Fibroblast of pulmonary artery (primary cell): ENCODE data around the gene GRK6.

Source experiments
- DNase-seq: peaks from one replicate; pipeline ENCODE4 v3.0.0-alpha.2; 2010; ENCODE audit warnings: low read depth
- H3K4me3 ChIP-seq: replicated peaks from 2 replicates; pipeline ENCODE4 v1.5.1; 2011; ENCODE audit warnings: low read depth, mild to moderate bottlenecking, control low read depth, low read length, moderate library complexity
- CTCF ChIP-seq: IDR thresholded peaks from 2 replicates; pipeline ENCODE4 v1.5.1; 2011; ENCODE audit warnings: mild to moderate bottlenecking, control low read depth, low read length, inconsistent platforms; ENCODE audit errors: missing control alignments

The GRK6 gene

GRCh38 chr5:177459819-177460628, 33.5 kb downstream of the GRK6 start:
- DNase-seq: no peak
- no peak overlapping the region for H3K4me3 ChIP-seq
- TF ChIP-seq CTCF: no peak

- no peak for TF ChIP-seq CTCF
- DNase-seq: no peak
- no peak overlapping the region for H3K4me3 ChIP-seq
Observed at GRCh38 chr5:177462021-177462670, 35.7 kb downstream of the GRK6 start.

GRCh38 chr5:177465044-177465443, 38.6 kb downstream of the GRK6 start:
- no peak for TF ChIP-seq CTCF
- no peak for DNase-seq
- no peak overlapping the region for H3K4me3 ChIP-seq

GRCh38 chr5:177466861-177467260, 40.4 kb downstream of the GRK6 start:
- no peak for TF ChIP-seq CTCF
- no peak for DNase-seq
- no peak overlapping the region for H3K4me3 ChIP-seq

- no peak for DNase-seq
Observed at GRCh38 chr5:177467436-177467835, 41.0 kb downstream of the GRK6 start.

GRCh38 chr5:177468329-177468684, 41.8 kb downstream of the GRK6 start:
- no peak for DNase-seq
- no peak overlapping the region for H3K4me3 ChIP-seq
- TF ChIP-seq CTCF: no peak

More at GRCh38 chr5:177467436-177467835, 41.0 kb downstream of the GRK6 start:
- H3K4me3 ChIP-seq: no peak overlapping the region
- no peak for TF ChIP-seq CTCF
